ENCODE measurements around the gene GPX3. TPM values are rescaled to one million over a fixed set of nuclear protein-coding genes. Genes with fewer than 3 reads are reported as not detected.

GPX3 gene
- polyA plus RNA-seq, 1 donor from 2014 or later = 2.8 TPM

- H3K9me3 Mint-ChIP-seq = no peaks in the 10 kb centered on the region
- H3K27ac Mint-ChIP-seq = peak overlapping the region in 1 of 3 donors; percentile 65
- no peaks in the 10 kb centered on the region for H3K27me3 Mint-ChIP-seq
- no peak overlapping the region for H3K4me3 Mint-ChIP-seq
- peaks cover 7% of the 10 kb centered on the region for H3K36me3 Mint-ChIP-seq
- peaks cover 5 to 16% (median 15%) of the 10 kb centered on the region in 3 donors for H3K4me1 Mint-ChIP-seq
Measured at GRCh38 chr5:151023047-151023615, 2.7 kb downstream of the GPX3 start.

GRCh38 chr5:151023651-151024050, 3.3 kb downstream of the GPX3 start:
- Mint-ChIP-seq H3K27me3 (no peaks in the 10 kb centered on the region), H3K4me1 (peaks cover 5 to 16% (median 15%) of the 10 kb centered on the region in 3 donors), H3K9me3 (no peaks in the 10 kb centered on the region), H3K36me3 (peaks cover 7% of the 10 kb centered on the region), H3K27ac (no peak overlapping the region), H3K4me3 (no peak overlapping the region)

GRCh38 chr5:151024440-151025249, 4.3 kb downstream of the GPX3 start:
- H3K4me1 Mint-ChIP-seq = peaks cover 5 to 16% (median 12%) of the 10 kb centered on the region in 3 donors
- no peak overlapping the region for H3K4me3 Mint-ChIP-seq
- H3K9me3 Mint-ChIP-seq = no peaks in the 10 kb centered on the region
- H3K27me3 Mint-ChIP-seq = no peaks in the 10 kb centered on the region
- H3K36me3 Mint-ChIP-seq = peaks cover 7% of the 10 kb centered on the region
- no peak overlapping the region for H3K27ac Mint-ChIP-seq

GRCh38 chr5:151025250-151025606, 4.8 kb downstream of the GPX3 start:
- H3K27ac Mint-ChIP-seq = no peak overlapping the region
- no peaks in the 10 kb centered on the region for H3K27me3 Mint-ChIP-seq
- no peaks in the 10 kb centered on the region for H3K9me3 Mint-ChIP-seq
- no peak overlapping the region for H3K4me3 Mint-ChIP-seq
- H3K4me1 Mint-ChIP-seq = peaks cover 5 to 16% (median 10%) of the 10 kb centered on the region in 3 donors
- H3K36me3 Mint-ChIP-seq = peaks cover 7% of the 10 kb centered on the region

- Mint-ChIP-seq H3K27me3 (no peaks in the 10 kb centered on the region), H3K4me3 (no peak overlapping the region), H3K9me3 (no peaks in the 10 kb centered on the region), H3K36me3 (peaks cover 7% of the 10 kb centered on the region), H3K4me1 (peaks cover 1 to 12% (median 5%) of the 10 kb centered on the region in 3 donors), H3K27ac (peak overlapping the region in 1 of 3 donors; percentile 67)
Measured at GRCh38 chr5:151026088-151026487, 5.7 kb downstream of the GPX3 start.

GRCh38 chr5:151026679-151027078, 6.3 kb downstream of the GPX3 start:
- H3K9me3 Mint-ChIP-seq = no peaks in the 10 kb centered on the region
- peaks cover 9% of the 10 kb centered on the region for H3K36me3 Mint-ChIP-seq
- peaks cover 0 to 7% (median 5%) of the 10 kb centered on the region in 3 donors for H3K4me1 Mint-ChIP-seq
- H3K27me3 Mint-ChIP-seq = no peaks in the 10 kb centered on the region
- no peak overlapping the region for H3K27ac Mint-ChIP-seq
- H3K4me3 Mint-ChIP-seq = no peak overlapping the region

- H3K36me3 Mint-ChIP-seq = peaks cover 13% of the 10 kb centered on the region
- no peak overlapping the region for H3K27ac Mint-ChIP-seq
- no peaks in the 10 kb centered on the region for H3K9me3 Mint-ChIP-seq
- H3K4me3 Mint-ChIP-seq = no peak overlapping the region
- peaks cover 0 to 2% (median 0%) of the 10 kb centered on the region in 3 donors for H3K4me1 Mint-ChIP-seq
- H3K27me3 Mint-ChIP-seq = no peaks in the 10 kb centered on the region
Measured at GRCh38 chr5:151027961-151028479, 7.6 kb downstream of the GPX3 start.

GRCh38 chr5:151028717-151029116, 8.3 kb downstream of the GPX3 start:
- no peaks in the 10 kb centered on the region for H3K9me3 Mint-ChIP-seq
- peaks cover 0 to 2% (median 0%) of the 10 kb centered on the region in 3 donors for H3K4me1 Mint-ChIP-seq
- H3K4me3 Mint-ChIP-seq = no peak overlapping the region
- no peaks in the 10 kb centered on the region for H3K27me3 Mint-ChIP-seq
- H3K36me3 Mint-ChIP-seq = peaks cover 13% of the 10 kb centered on the region
- H3K27ac Mint-ChIP-seq = no peak overlapping the region

GRCh38 chr5:151029179-151030055, 9.0 kb downstream of the GPX3 start:
- H3K27me3 Mint-ChIP-seq = no peaks in the 10 kb centered on the region

GRCh38 chr5:151030056-151030336, 9.6 kb downstream of the GPX3 start:
- Mint-ChIP-seq H3K36me3 (peaks cover 17% of the 10 kb centered on the region), H3K27me3 (no peaks in the 10 kb centered on the region), H3K4me1 (no peaks in the 10 kb centered on the region), H3K27ac (no peak overlapping the region), H3K4me3 (no peak overlapping the region), H3K9me3 (no peaks in the 10 kb centered on the region)

More at GRCh38 chr5:151029179-151030055, 9.0 kb downstream of the GPX3 start:
- Mint-ChIP-seq H3K4me1 (no peaks in the 10 kb centered on the region), H3K27ac (no peak overlapping the region), H3K36me3 (peaks cover 16% of the 10 kb centered on the region), H3K4me3 (no peak overlapping the region), H3K9me3 (no peaks in the 10 kb centered on the region)

GRCh38 chr5:151030379-151030778, 10.0 kb downstream of the GPX3 start:
- no peak overlapping the region for H3K27ac Mint-ChIP-seq
- H3K36me3 Mint-ChIP-seq = peaks cover 15% of the 10 kb centered on the region
- no peaks in the 10 kb centered on the region for H3K4me1 Mint-ChIP-seq
- H3K9me3 Mint-ChIP-seq = no peaks in the 10 kb centered on the region
- H3K27me3 Mint-ChIP-seq = no peaks in the 10 kb centered on the region
- H3K4me3 Mint-ChIP-seq = no peak overlapping the region

- Mint-ChIP-seq H3K4me1 (no peaks in the 10 kb centered on the region), H3K27me3 (no peaks in the 10 kb centered on the region), H3K36me3 (peaks cover 13% of the 10 kb centered on the region), H3K9me3 (no peaks in the 10 kb centered on the region), H3K4me3 (no peak overlapping the region), H3K27ac (peak overlapping the region in 1 of 3 donors; percentile 91)
Measured at GRCh38 chr5:151031554-151031953, 11.2 kb downstream of the GPX3 start.

- Mint-ChIP-seq H3K9me3 (no peaks in the 10 kb centered on the region), H3K27me3 (no peaks in the 10 kb centered on the region), H3K27ac (no peak overlapping the region), H3K4me1 (no peaks in the 10 kb centered on the region), H3K36me3 (peaks cover 15% of the 10 kb centered on the region), H3K4me3 (peak overlapping the region in 1 of 4 donors; percentile 27)
Measured at GRCh38 chr5:151033217-151033934, 13.0 kb downstream of the GPX3 start.
